ENCODE data around the gene ADCY9. TPM values are rescaled to one million over a fixed set of nuclear protein-coding genes. Genes with fewer than 3 reads are reported as not detected.

ADCY9 gene
- total RNA-seq, 1 experiment from 2014 or later, result 9.8 TPM

- no peaks in the 10 kb centered on the region for H4K20me1 ChIP-seq (ENCODE audit: insufficient read depth)
- ATAC-seq, result peak; percentile 80
- RAD21 ChIA-PET (ENCODE audit: low non-redundant PET in 1 of 2, low total read pairs in 2 of 2, uncharacterized antibody in 2 of 2, unreplicated experiment in 2 of 2), result no interaction called here
- H3K4me1 ChIP-seq (ENCODE audit: control insufficient read depth in 1 of 2, insufficient read depth in 2 of 2, low read length in 2 of 2), result peaks cover 14 to 16% of the 10 kb centered on the region in 2 experiments
- no TSS peak for BruUV-seq (replicated peaks)
- H3K9me3 ChIP-seq (ENCODE audit: control insufficient read depth in 1 of 2, insufficient read depth in 1 of 2, low read depth in 1 of 2, low read length in 2 of 2), result no peaks in the 10 kb centered on the region
- H3K4me2 ChIP-seq (ENCODE audit: low read length), result peak overlapping the region; percentile 51
- H3K4me3 ChIP-seq (replicated peaks in 1 of 2; ENCODE audit: low read depth in 1 of 2, low read length in 2 of 2), result no peak overlapping the region
- no peaks in the 10 kb centered on the region for H3K36me3 ChIP-seq (ENCODE audit: control insufficient read depth in 1 of 2, insufficient read depth in 2 of 2, low read length in 2 of 2)
- no peaks in the 10 kb centered on the region for H3K27me3 ChIP-seq (ENCODE audit: insufficient read depth, low read length)
- POLR2A ChIA-PET, result no interaction called here
- H3K79me2 ChIP-seq (ENCODE audit: insufficient read depth, low read length), result no peaks in the 10 kb centered on the region
- CTCF ChIA-PET, result interaction anchor here (1.5 kb wide), 1 partner anchor 238 kb away, joined by 5 read pairs; no protein-coding TSS in a partner anchor
- no peak overlapping the region for H3K27ac ChIP-seq (ENCODE audit: low read depth, low read length)
- no peak overlapping the region for H3K9ac ChIP-seq (ENCODE audit: low read length)
- intact Hi-C loops (cut with micrococcal nuclease), result no loop called here
- DNase-seq (ENCODE audit: low read depth, low spot score), result no peak
- no peaks in the 10 kb centered on the region for H3K9me2 ChIP-seq (ENCODE audit: insufficient read depth)
- TF ChIP-seq SIN3A (IDR thresholded peaks at IDR 0.05; ENCODE audit: low read depth) (no peak), JUND (IDR thresholded peaks at IDR 0.05) (no peak), FOSL1 (IDR thresholded peaks at IDR 0.05; ENCODE audit: low read depth) (peak; percentile 20; the same call in 1 of the 2 replicates), RAD21 (IDR thresholded peaks at IDR 0.05; ENCODE audit: low read depth) (no peak), MAX (IDR thresholded peaks at IDR 0.05) (no peak), TCF7L2 (IDR thresholded peaks at IDR 0.05; ENCODE audit: borderline replicate concordance, extremely low read depth, insufficient read depth, insufficient read length) (no peak), EGR1 (IDR thresholded peaks at IDR 0.05; ENCODE audit: low read depth) (peak; percentile 49; the same call in 1 of the 2 replicates), ZBTB33 (IDR thresholded peaks at IDR 0.05; ENCODE audit: extremely low read depth, insufficient replicate concordance, low read length) (no peak)
- no peak overlapping the region for H2AFZ ChIP-seq (ENCODE audit: low read depth, low read length, poor library complexity, severe bottlenecking)
These were observed 100.8 kb downstream of the ADCY9 start for GRCh38 chr16:4015275-4016004.

Measured in HCT116 (cell line).